GM18511 (cell line): ENCODE measurements around the gene TRIP12.
"Not testable (repeated sequence)": the region's sequence is repeated elsewhere in the genome, so short reads cannot be mapped to it uniquely, and the experiment has no call there.

ENCODE experiments used
- ATAC-seq: cut with Tn5 transposase; IDR thresholded peaks from one replicate; pipeline ENCODE4 v1.9.1; 2021; ENCODE audit warnings: mild to moderate bottlenecking, moderate library complexity; ENCODE audit not compliant: unreplicated experiment

The TRIP12 gene

DNA sequence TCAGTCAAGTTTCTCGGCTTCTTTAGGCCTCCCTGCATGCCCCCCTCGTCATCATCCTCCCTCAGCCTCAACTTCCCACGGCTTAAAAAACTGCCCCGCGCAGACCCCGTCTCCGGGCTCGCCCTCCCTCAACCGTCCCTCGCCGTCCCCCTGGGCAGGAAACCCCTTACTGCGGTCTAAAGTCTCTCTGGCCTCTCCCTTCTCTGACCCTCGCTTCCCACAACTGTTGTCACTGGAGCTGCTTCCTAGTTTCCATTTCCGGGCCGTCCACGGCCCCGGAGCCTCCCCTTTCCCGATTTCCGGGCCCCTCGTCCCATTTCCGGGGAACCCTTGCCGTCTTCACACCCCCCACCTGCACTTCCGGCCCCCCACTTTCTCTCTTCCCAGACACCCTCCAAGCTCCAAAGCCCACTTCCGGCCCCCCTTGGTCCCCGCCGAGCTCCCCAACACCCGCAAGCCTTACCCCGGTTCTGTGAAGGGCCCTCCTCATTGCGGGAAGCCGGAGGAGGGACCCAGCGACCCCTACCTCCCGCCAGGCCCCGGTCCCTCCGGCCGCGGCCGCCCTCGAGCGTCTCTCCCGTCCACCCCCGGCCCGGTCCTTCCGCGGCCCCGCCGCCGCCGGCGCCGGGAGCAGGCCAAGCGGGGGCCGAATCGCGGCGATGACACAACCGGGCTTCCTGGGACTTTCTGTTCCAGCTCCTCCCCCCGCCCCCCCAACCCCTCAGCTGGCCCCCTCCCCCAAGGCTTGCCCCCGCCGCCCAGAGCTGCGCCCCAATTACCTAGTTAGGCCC is 513 bp downstream of the TRIP12 start:
- peak; percentile 38 for ATAC-seq

DNA sequence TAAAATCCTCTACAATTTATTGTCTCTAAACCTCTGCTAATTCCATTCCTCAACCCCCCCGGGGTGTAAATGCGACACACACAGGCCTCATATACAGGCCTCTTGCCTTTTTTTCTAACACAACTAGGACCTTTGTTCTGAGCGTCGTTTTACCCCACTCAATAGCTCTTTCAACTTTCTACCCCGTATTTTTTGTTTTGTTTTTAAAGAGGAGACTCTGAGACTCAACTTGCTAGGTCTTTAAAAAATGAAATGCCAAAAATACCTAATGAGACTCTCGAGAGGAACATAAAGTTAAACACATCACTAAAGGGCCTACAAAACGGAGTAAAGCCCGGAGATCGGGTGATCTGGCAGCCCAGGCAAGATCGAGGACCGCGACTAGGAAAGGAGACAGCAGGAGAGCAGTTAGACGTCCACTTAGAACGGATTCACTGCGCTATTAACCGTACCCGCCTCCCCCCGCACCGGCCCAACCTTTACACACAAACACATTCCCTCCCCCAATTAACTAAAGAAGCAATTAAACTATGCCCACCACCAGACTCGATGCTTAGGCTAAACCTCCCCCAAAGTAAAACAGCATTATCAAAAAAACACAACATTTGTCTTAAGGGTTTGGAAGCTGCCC is 1.7 kb downstream of the TRIP12 start:
- ATAC-seq = no peak

DNA sequence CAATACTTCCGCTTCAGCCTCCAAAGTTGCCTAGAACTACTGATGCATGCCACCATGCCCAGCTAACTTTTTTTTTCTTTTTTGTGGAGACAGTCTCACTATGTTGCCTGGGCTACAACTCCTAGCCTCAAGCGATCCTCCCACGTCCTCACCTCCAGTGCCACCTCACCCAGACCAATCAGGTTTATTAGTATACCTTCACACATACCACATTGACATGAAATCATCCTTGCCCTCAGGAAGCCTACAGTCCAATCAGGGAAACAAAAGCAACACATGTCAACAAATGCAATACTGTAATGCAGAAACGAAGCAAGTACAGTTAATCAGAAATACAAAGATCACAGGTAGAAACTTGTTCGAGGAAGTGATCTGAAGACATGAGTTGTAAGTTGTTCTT is 4.0 kb downstream of the TRIP12 start:
- no peak for ATAC-seq

DNA sequence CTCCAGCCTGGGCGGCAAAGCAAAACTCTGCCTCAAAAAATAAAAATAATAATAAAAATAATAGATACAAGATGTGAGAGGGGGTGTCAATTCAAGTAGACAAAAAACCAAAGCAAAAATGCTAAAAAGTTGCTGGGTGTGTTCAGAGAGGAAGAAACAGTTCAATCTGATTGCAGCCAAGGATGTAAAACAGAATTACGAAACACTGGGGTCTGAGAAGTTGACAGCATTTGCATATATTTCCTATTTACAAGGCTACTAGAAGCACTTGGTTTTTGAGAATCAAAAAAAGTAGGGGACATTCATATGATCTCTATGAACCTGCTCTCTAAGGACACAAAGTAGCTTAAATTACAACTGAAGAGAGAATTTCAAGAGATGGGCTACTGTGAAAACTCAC is 7.6 kb downstream of the TRIP12 start:
- no peak for ATAC-seq

DNA sequence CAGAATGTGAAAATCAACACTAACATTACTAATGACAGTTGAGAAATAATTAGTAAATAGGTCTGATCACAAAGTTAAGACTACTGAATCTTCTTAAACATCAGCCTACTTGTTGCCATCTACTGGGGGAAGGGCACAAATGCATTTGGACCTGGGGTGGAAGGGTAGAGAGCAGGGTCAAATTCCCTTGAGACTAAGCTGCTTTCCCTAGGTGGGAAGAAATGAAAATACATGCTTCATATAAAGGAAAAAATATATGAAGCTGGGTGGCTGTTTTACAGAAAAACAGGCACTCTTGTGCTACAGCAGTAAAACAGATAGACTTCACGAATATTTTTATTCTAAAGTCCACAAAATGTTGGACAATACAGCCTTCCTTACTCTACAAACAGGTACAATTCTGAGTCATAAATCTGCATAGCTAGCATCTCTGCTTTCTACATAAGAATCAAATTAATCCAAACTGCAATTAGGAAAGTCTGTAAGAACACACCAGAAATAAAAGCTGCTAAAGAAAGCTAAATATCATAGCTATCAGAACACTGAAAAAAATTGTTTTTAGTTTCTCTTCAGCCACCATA is 10.9 kb downstream of the TRIP12 start:
- ATAC-seq = peak; percentile 82

DNA sequence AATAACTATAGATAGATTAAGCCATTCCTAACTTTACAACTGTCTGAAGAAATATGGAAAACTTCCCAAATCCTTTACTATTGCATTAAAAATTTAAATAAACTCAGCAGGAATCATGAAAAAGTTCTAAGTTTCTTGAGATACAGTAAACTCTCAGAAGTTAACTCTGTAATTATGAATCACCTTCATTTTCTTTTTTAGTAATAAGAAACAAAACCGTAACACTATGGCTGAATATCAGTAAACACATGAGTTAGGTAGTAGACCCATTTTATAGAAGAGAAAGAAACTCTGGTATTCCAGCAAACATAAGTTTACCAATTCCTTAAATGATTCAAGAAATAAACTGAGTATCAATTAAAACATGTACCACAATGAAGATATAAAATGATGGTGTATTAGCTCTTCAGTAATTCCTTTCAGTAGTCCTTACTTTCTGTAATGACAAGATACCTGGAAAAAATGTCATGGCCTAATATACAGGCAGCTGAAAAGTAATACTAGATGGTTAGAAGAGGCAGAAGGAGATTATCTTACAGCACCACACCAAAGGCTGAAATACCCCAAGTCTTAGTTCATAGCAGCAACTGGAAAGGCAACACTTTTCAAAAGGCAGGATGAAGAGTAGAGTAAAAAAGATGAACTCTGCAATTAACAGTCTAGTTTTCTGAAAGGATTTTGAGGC is 11.5 kb downstream of the TRIP12 start:
- ATAC-seq = peak; percentile 23

DNA sequence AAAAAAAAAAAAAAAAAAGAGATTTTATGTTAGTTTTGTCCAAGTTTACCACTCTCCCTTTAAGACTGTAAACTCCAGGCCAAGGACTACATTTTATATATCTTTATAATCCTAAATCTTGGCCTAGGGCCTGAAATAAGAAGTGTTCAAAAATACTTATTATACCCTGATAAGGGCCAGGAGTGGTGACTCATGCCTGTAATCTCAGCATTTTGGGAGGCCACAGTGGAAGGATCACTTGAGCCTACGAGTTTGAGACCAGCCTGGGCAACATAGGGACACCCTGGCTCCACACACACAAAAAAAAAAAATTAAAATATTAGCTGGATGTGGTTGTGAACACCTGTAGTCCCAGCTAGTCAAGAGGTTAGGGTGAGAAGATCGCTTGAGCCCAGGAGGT is 12.7 kb downstream of the TRIP12 start:
- no peak for ATAC-seq

DNA sequence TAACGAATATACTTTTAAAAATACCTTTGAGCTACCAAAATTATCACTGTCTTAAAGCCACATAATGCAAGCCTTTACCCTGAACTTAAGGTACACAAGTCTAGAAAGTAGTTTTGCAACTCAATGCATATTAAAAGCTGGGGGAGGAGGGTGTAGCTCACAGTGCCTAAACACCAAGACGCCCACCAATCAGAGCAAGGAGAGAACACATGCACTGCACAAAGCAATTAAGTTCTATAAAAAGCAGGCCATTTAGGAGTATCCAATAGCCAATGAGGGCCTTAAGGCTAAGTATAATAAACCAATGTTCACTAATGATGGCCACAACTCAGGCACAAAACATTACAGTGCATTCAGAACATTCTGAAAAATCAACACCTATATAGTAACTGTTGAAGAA is 16.2 kb downstream of the TRIP12 start:
- ATAC-seq = no peak

DNA sequence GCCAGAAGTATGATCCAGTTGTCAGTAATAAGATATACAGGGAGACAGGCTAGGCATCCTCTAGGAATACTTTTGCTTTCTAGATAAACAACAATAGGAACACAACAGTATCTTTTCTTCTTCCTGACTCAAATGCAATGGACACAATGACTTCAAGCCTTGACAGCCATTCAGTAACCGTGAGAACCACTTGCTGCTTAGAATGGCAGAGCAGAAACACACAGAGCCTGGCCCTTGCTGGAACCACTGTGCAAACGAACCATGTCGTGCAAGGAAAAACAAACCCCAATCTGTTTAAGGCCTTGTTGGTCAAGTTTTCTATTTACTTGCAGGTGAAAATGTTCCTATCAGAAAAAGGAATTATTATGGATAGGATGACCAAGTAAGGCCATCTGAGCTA is 18.8 kb downstream of the TRIP12 start:
- ATAC-seq = no peak

DNA sequence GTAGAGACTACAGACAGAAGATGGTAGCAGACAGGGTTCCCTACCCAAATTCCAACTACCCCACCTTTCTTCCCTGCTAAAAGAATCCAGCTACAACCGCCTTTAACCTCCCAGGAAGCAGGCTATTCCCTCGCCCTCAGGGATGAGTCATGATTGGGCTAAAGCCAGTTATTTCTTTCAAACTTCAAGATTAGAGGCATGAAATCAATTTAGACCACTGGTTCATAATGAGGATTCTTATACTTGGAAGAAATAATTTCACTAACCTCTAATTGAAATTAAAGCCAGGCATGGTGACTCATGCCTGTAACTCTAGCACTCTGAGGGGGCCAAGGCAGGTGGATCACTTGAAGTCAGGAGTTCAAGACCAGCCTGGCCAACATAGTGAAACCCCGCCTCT is 20.0 kb downstream of the TRIP12 start:
- ATAC-seq = no peak

DNA sequence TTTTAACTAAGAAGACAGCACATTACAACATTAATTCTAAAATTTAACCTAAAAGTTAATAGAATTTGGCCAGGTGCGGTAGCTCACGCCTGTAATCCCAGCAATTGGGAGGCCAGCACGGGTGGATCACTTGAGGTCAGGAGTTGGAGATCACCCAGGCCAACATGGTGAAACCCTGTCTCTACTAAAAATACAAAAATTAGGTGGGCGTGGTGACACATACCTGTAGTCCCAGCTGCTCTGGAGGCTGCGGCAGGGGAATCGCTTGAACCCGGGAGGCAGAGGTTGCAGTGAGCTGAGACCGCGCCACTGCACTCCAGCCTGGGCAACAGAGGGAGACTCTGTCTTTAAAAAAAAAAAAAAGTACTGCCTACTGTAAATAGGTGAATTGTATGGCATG is 21.3 kb downstream of the TRIP12 start:
- ATAC-seq = not testable (repeated sequence)

DNA sequence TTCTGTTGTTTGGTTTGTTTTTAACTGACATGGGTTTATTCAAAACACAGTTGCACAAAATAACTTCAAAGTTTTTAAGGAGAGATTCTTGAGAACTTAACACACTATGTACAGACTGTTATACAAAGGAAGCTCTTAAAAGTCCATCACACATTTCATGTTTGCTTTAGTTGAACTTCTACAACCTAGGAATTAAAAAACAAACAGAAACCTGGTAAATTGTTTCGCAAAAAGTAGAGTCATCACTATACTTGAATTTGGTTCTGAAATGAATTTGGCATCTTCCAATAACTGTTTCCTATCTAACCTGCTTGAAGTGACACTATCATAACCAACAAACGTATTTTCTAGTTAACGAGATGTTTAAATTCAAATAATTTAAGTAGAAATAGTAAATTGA is 21.8 kb downstream of the TRIP12 start:
- no peak for ATAC-seq

DNA sequence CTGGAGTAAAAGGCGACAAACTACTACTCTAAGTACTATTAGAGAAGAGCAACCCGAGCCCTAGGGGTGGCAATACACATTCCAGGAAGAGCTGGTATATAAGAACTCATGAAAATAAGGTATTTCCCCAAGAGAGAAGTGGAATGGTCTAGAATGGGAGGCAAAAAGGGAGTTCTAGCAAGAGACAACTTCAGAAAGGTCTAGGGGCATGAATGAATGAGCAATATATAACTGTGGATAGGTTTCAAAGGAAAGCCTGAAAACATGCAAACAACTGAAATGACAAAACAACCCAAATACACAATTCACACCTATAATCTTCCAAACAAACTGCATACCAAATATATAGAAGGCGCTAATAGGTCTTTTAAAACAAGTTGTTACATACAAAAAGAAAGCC is 22.2 kb downstream of the TRIP12 start:
- ATAC-seq = no peak

DNA sequence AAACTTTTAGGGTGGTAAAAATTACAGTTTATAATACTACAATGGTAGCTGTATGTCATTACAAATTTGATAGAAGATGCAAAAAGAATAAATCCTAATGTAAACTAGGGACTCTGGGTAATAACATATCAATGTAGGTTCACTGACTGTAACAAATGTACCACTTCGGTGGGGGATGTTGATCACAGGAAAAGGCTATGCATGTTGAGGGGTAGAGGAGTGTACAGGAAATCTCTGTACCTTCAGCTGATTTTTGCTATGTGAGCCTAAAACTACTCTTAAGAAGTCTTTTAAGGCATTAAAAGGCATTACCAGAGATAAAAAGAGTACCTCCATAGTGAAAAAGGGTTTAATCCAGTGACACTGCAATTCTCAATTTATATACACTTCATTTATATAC is 25.0 kb downstream of the TRIP12 start:
- ATAC-seq = no peak

DNA sequence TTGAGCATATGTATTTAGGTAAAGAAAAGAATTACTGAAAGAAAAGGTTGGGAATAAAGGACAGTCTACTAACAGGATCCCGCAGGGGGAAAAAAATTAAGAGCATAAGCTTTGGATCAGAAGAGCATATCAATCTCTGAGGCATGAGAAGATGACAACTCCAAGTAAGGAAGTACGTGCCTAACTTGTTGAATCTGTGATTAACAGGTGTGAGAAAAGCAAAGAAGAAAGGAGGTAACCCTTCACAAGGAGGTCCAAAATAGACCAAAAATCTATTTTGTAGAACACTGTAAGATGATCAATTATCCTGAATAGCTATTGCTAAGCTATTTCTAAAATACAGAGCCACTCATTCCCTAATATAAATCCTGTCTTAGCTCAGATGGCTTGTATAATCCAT is 32.8 kb downstream of the TRIP12 start:
- no peak for ATAC-seq

DNA sequence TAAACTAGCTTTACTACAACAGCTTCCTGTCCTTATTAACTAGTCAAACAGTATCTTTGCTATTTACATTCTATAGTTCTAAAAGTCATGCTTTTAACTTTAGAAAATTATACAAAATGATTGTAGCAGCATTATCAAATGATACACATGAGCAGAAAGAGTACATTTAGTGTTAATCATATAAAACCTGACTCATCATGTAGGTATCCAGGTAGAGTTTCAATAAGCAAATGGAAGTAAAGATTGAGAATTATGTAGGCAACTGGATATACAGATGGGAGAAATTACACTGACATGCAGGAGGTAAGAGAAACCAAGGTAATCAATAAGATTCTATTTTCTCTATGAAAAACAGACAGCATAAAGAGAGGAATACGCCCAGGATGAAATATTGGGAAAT is 33.8 kb downstream of the TRIP12 start:
- no peak for ATAC-seq

DNA sequence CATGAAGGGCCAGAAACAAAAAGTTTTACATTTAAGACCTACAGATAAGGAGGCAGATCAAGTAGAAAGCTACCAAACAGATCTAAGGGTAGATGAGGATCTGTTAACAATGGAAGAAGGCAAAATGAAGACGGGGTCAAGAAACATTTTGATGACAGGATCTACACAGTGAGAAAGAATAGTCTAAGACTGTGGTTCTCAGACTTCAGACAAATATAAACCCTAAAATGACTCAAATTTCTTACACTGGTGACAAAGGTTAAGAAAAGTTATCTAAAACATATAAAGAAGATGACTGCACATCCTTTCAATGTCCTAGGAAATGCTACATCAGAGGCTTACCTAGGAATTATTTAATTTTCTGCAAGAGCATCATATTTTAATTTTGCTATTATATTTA is 34.4 kb downstream of the TRIP12 start:
- no peak for ATAC-seq

DNA sequence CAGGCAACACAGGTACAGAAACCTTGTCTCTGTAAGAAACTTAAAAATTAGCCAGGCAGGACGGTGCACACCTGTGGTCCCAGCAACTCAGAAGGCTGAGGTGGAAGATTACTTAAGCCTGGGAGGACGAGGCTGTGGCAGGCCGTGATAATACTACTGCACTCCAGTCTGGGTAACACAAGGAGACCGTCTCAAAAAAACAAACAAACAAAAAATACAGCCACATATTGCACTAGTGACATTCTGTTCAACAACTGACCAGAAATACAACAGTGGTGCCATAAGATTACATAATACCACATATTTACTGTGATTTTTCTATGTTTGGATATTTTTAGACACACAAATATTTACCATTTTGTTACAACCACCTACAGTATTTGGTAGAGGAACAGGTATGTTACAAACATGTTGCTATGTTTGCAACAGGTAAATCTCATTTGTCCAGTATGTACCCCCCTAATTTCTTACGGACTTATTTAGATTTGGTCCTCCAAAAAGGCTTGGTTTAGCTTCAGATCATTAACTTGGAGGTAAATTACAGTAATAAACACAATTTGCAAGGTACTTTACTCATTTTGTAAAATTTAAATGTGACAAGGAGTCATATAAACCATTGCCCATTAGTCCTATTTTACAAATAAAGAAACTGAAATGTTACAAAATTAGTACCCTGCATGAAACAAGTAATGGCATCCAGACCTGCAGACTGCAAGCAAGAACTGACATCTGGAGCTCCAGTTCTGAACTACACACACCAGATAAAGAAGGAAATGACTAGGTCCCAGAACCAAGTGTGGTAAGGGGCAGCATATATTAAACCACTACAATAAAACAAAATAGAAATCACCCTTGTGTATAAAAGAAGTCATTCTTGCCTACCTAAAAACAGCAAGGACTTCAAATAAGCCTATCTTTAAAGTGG is 36.8 kb downstream of the TRIP12 start:
- peak; percentile 79 for ATAC-seq

DNA sequence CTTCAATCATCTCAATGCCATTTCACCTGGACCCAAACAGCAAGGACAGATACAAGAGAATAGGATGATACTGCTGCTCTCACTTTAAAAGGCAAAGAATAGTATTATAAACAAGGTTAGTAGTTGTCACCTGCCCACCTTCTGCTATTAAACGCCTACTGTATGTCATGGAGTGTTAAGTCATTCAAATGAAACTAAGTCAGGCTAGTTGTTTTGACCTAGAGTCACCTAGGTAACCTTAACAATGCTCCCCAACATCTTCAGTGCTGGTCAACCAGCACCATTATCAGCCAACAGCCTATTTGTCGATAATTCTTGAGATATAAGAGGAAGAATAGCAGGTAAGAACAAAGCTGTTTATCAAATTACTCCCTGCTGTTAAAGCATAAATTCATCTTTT is 39.2 kb downstream of the TRIP12 start:
- ATAC-seq = no peak

DNA sequence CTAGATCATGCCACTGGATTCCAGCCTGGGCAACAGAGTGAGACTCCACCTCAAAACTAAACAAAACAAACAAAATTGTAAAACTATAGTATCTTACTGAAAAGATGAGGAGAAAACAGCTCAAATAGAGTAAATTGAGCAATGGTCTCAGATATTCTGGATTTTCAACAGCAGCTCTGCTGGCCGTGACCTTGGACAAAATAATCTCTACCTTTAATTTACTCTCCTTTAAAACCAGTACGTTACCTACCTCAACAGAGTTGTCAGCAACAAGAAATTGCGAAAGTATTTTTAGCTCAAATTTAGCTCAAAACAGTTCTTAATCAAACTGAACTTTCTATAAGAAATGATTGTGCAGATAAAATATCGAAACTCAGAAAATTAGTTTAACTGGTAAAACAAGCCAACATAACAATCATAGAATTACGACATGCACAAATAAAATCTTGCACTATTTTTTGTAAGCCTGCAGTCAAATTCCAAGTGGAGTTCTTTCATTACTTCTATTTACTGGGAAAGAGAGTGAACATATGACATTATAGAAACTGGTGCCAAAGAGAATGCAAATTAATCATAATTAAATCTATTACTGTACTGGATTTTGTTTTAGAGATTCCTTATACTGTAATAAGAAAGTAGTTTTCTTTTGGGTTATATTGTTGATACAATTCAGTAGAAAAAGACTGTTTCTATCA is 40.8 kb downstream of the TRIP12 start:
- no peak for ATAC-seq
